Neural cell (in vitro differentiated cells): ENCODE measurements around the gene VIPR1. TPM values are rescaled to one million over a fixed set of nuclear protein-coding genes. Genes with fewer than 3 reads are reported as not detected.

Experiments used
- H2AFZ ChIP-seq: fragments of 200-600, 300-800 bp; sonication (generic), shearing (Covaris generic); 2 replicates; pipeline ENCODE4 v1.6.0; 2014; ENCODE audit warnings: low read depth, mild to moderate bottlenecking, antibody characterized with exemption, low read length, moderate library complexity
- H3F3A ChIP-seq: fragments of 200-600 bp; shearing (Covaris generic); 2 replicates; pipeline ENCODE4 v1.6.1; 2016; ENCODE audit warnings: mild to moderate bottlenecking, moderate library complexity, mixed read lengths, antibody characterized with exemption, low read length; ENCODE audit not compliant: insufficient read depth, poor library complexity, severe bottlenecking
- H3K27ac ChIP-seq: fragments of 200-600, 300-800 bp; sonication (generic), shearing (Covaris generic); 2 replicates; pipeline ENCODE4 v1.5.1; 2014; ENCODE audit warnings: mild to moderate bottlenecking, low read length, moderate library complexity
- H3K27me3 ChIP-seq: fragments of 300-800, 200-600 bp; sonication (generic), shearing (Covaris generic); 2 replicates; pipeline ENCODE4 v1.6.0; 2014; ENCODE audit warnings: mild to moderate bottlenecking, low read depth, low read length, moderate library complexity; ENCODE audit not compliant: insufficient read depth
- H3K36me3 ChIP-seq: fragments of 300-800, 200-600 bp; sonication (generic), shearing (Covaris generic); 2 replicates; pipeline ENCODE4 v1.5.1; 2014; ENCODE audit warnings: mild to moderate bottlenecking, antibody characterized with exemption, low read length, moderate library complexity; ENCODE audit not compliant: insufficient read depth
- H3K4me2 ChIP-seq: fragments of 300-800, 200-600 bp; sonication (generic), shearing (Covaris generic); 2 replicates; pipeline ENCODE4 v1.6.0; 2014; ENCODE audit warnings: mild to moderate bottlenecking, low read length
- H3K4me3 ChIP-seq: fragments of 300-800, 200-600 bp; sonication (generic), shearing (Covaris generic); 2 replicates; pipeline ENCODE4 v1.5.1; 2014; ENCODE audit warnings: mild to moderate bottlenecking, low read length, moderate library complexity
- H3K79me2 ChIP-seq: fragments of 200-600 bp; shearing (Covaris generic); replicated peaks from 2 replicates; pipeline ENCODE4 v1.6.0; 2014; ENCODE audit warnings: mild to moderate bottlenecking, low read length, moderate library complexity; ENCODE audit not compliant: insufficient read depth
- H3K9ac ChIP-seq: fragments of 300-800, 200-600 bp; sonication (generic), shearing (Covaris generic); 2 replicates; pipeline ENCODE4 v1.6.1; 2016; ENCODE audit warnings: mild to moderate bottlenecking, low read length, mixed read lengths
- H3K9me2 ChIP-seq: fragments of 200-600 bp; shearing (Covaris generic); 2 replicates; pipeline ENCODE4 v1.6.1; 2016; ENCODE audit warnings: mild to moderate bottlenecking, low read length, mixed read lengths; ENCODE audit not compliant: insufficient read depth
- H3K9me3 ChIP-seq: fragments of 200-600, 300-800 bp; sonication (generic), shearing (Covaris generic); 2 replicates; pipeline ENCODE4 v1.6.1; 2016; ENCODE audit warnings: mild to moderate bottlenecking, mixed run types, low read length, moderate library complexity, mixed read lengths
- H4K20me1 ChIP-seq: fragments of 200-600 bp; shearing (Covaris generic); 2 replicates; pipeline ENCODE4 v1.6.1; 2016; ENCODE audit warnings: mild to moderate bottlenecking, mixed run types; ENCODE audit not compliant: insufficient read depth
- EP300 ChIP-seq: fragments of 450-650 bp; conservative IDR thresholded peaks from 2 replicates; pipeline ENCODE4 v1.6.1; 2014; ENCODE audit warnings: antibody characterized with exemption, mild to moderate bottlenecking, moderate library complexity; ENCODE audit not compliant: poor library complexity, severe bottlenecking
- EZH2 ChIP-seq: fragments of 200-600, 300-800 bp; shearing (Covaris generic), sonication (generic); IDR thresholded peaks from 2 replicates; pipeline ENCODE4 v1.6.1; 2014; ENCODE audit warnings: antibody characterized with exemption, low read length, borderline replicate concordance, mild to moderate bottlenecking; ENCODE audit not compliant: insufficient read depth, poor library complexity, severe bottlenecking
- MXI1 ChIP-seq: fragments of 450-650 bp; conservative IDR thresholded peaks from 2 replicates; pipeline ENCODE4 v1.6.1; 2014; ENCODE audit warnings: antibody characterized with exemption, mild to moderate bottlenecking; ENCODE audit not compliant: poor library complexity, severe bottlenecking
- POLR2AphosphoS5 ChIP-seq: IDR thresholded peaks from 2 replicates; pipeline ENCODE4 v1.6.1; 2012
- RAD21 ChIP-seq: fragments of 450-650 bp; conservative IDR thresholded peaks from 2 replicates; pipeline ENCODE4 v1.6.1; 2014; ENCODE audit warnings: antibody characterized with exemption, mild to moderate bottlenecking, moderate library complexity
- SMC3 ChIP-seq: fragments of 450-650 bp; conservative IDR thresholded peaks from 2 replicates; pipeline ENCODE4 v1.6.1; 2014; ENCODE audit warnings: antibody characterized with exemption, mild to moderate bottlenecking, moderate library complexity; ENCODE audit not compliant: poor library complexity
- TAF1 ChIP-seq: IDR thresholded peaks from 2 replicates; pipeline ENCODE4 v1.6.1; 2012; ENCODE audit warnings: low read depth
- polyA plus RNA-seq: library from polyadenylated mRNA; depleted of rRNA; stranded (reverse); fragments of >200 nt; gene quantifications from 2 replicates; pipeline ENCODE4 v1.2.3, GENCODE V29; 2014
- TF ChIP-seq, protein P1 (sequence below): fragments of 450-650 bp; IDR thresholded peaks from 2 replicates; pipeline ENCODE4 v1.5.1; 2014; ENCODE audit warnings: antibody characterized with exemption, mild to moderate bottlenecking, moderate library complexity; ENCODE audit not compliant: poor library complexity, severe bottlenecking
- TF ChIP-seq, protein P2 (sequence below): IDR thresholded peaks from 2 replicates; pipeline ENCODE4 v1.6.1; 2012; ENCODE audit warnings: borderline replicate concordance

Gene VIPR1
- polyA plus RNA-seq, 1 donor from 2014 or later = 1.6 TPM

DNA sequence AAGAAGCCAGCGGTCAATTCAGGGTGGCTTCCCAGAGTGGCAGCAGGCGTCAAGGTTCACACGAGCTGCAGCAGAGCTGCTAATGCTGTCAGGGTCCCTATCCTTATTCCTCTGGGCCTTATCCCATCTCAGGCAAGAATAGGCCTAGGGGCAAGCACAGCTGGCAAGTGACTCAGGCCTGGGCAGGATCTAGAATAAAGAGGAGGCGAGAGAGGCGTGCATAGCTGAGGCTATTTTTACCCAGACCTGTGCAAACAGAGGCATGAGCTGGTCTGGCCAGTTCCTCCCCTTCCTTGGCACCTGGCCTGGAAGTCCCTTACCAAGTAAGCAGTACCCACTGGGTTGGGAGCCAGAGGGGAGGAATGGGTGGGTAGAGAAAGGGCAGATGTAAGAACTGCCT is 12.2 kb upstream of the VIPR1 start:
- no peaks in the 10 kb centered on the region for H3K27me3 ChIP-seq
- TF ChIP-seq SMC3 (no peak), RAD21 (no peak), POLR2AphosphoS5 (no peak), EZH2 (no peak), MXI1 (no peak)
- TF ChIP-seq, protein P1, sequence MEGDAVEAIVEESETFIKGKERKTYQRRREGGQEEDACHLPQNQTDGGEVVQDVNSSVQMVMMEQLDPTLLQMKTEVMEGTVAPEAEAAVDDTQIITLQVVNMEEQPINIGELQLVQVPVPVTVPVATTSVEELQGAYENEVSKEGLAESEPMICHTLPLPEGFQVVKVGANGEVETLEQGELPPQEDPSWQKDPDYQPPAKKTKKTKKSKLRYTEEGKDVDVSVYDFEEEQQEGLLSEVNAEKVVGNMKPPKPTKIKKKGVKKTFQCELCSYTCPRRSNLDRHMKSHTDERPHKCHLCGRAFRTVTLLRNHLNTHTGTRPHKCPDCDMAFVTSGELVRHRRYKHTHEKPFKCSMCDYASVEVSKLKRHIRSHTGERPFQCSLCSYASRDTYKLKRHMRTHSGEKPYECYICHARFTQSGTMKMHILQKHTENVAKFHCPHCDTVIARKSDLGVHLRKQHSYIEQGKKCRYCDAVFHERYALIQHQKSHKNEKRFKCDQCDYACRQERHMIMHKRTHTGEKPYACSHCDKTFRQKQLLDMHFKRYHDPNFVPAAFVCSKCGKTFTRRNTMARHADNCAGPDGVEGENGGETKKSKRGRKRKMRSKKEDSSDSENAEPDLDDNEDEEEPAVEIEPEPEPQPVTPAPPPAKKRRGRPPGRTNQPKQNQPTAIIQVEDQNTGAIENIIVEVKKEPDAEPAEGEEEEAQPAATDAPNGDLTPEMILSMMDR = no peak
- TF ChIP-seq, protein P2, sequence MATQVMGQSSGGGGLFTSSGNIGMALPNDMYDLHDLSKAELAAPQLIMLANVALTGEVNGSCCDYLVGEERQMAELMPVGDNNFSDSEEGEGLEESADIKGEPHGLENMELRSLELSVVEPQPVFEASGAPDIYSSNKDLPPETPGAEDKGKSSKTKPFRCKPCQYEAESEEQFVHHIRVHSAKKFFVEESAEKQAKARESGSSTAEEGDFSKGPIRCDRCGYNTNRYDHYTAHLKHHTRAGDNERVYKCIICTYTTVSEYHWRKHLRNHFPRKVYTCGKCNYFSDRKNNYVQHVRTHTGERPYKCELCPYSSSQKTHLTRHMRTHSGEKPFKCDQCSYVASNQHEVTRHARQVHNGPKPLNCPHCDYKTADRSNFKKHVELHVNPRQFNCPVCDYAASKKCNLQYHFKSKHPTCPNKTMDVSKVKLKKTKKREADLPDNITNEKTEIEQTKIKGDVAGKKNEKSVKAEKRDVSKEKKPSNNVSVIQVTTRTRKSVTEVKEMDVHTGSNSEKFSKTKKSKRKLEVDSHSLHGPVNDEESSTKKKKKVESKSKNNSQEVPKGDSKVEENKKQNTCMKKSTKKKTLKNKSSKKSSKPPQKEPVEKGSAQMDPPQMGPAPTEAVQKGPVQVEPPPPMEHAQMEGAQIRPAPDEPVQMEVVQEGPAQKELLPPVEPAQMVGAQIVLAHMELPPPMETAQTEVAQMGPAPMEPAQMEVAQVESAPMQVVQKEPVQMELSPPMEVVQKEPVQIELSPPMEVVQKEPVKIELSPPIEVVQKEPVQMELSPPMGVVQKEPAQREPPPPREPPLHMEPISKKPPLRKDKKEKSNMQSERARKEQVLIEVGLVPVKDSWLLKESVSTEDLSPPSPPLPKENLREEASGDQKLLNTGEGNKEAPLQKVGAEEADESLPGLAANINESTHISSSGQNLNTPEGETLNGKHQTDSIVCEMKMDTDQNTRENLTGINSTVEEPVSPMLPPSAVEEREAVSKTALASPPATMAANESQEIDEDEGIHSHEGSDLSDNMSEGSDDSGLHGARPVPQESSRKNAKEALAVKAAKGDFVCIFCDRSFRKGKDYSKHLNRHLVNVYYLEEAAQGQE = no peak
- H3K4me3 ChIP-seq = no peak overlapping the region
- no peaks in the 10 kb centered on the region for H3F3A ChIP-seq
- H3K4me2 ChIP-seq = no peak overlapping the region
- no peaks in the 10 kb centered on the region for H3K79me2 ChIP-seq
- no peak overlapping the region for H3K9ac ChIP-seq
- H2AFZ ChIP-seq = no peak overlapping the region
- H3K9me2 ChIP-seq = no peaks in the 10 kb centered on the region
- no peaks in the 10 kb centered on the region for H4K20me1 ChIP-seq
- no peaks in the 10 kb centered on the region for H3K36me3 ChIP-seq
- no peaks in the 10 kb centered on the region for H3K9me3 ChIP-seq
- no peak overlapping the region for H3K27ac ChIP-seq

- Histone ChIP-seq H3K9ac (no peak overlapping the region), H4K20me1 (no peaks in the 10 kb centered on the region), H3F3A (no peaks in the 10 kb centered on the region), H3K79me2 (no peaks in the 10 kb centered on the region), H3K27me3 (peaks cover 2% of the 10 kb centered on the region), H2AFZ (no peak overlapping the region), H3K9me3 (no peaks in the 10 kb centered on the region), H3K36me3 (no peaks in the 10 kb centered on the region), H3K27ac (no peak overlapping the region), H3K4me3 (no peak overlapping the region), H3K4me2 (no peak overlapping the region), H3K9me2 (no peaks in the 10 kb centered on the region)
- TF ChIP-seq EZH2 (no peak), SMC3 (no peak), RAD21 (no peak), EP300 (no peak), POLR2AphosphoS5 (no peak), TAF1 (no peak), MXI1 (no peak)
- TF ChIP-seq, protein P2 = no peak
- TF ChIP-seq, protein P1 = no peak
Measured at GRCh38 chr3:42491881-42492507, 10.4 kb upstream of the VIPR1 start.
